Prostate gland (tissue), 2 donors: Measurements from ENCODE around the gene SERPINB6. TPM values are rescaled to one million over a fixed set of nuclear protein-coding genes. Genes with fewer than 3 reads are reported as not detected.
"Not testable (repeated sequence)": the region's sequence is repeated elsewhere in the genome, so short reads cannot be mapped to it uniquely, and the experiment has no call there.

Experiments
- DNase-seq: peaks from one replicate; pipeline ENCODE4 v3.0.0-alpha.2; 2019; ENCODE audit warnings: low spot score
- H3K27ac ChIP-seq, 2 donors: fragments of 200-600 bp; sonication (generic); 2 replicates each; pipeline ENCODE4 v1.5.1; 2017 to 2019
- H3K27me3 ChIP-seq: fragments of 200-600 bp; sonication (generic); replicated peaks from 2 replicates; pipeline ENCODE4 v1.5.1; 2019; ENCODE audit not compliant: insufficient read depth
- H3K36me3 ChIP-seq, 2 donors: fragments of 200-600 bp; sonication (generic); 1 replicate in 1 of 2; 2 replicates in 1 of 2; pipeline versions ENCODE4 v1.5.1 to v1.8.1; 2017 to 2019
- H3K4me1 ChIP-seq: fragments of 200-600 bp; sonication (generic); replicated peaks from 2 replicates; pipeline ENCODE4 v1.5.1; 2019
- H3K4me3 ChIP-seq, 2 donors: fragments of 200-600 bp; sonication (generic); 2 replicates each; pipeline ENCODE4 v1.5.1; 2017 to 2019
- H3K9me3 ChIP-seq: fragments of 200-600 bp; sonication (generic); 2 replicates; pipeline ENCODE4 v1.5.1; 2017
- CTCF ChIP-seq, 4 experiments: fragments of 200-600 bp in 2 of 4; fragments of 450-650 bp in 2 of 4; sonication (generic) in 2 of 4; IDR thresholded peaks; 1 replicate in 3 of 4; 2 replicates in 1 of 4; pipeline ENCODE4 v1.5.1; 2016 to 2019; ENCODE audit warnings: antibody characterized with exemption in 4 of 4, mild to moderate bottlenecking in 2 of 4, moderate library complexity in 2 of 4
- POLR2A ChIP-seq: fragments of 450-650 bp; IDR thresholded peaks from one replicate; pipeline ENCODE4 v1.6.1; 2016; ENCODE audit warnings: antibody characterized with exemption, mild to moderate bottlenecking
- POLR2AphosphoS5 ChIP-seq: sonication (generic); formaldehyde crosslinking; IDR thresholded peaks from one replicate; pipeline ENCODE4 v1.6.1; 2017; ENCODE audit warnings: antibody characterized with exemption
- WGBS: methylation state at CpG from one replicate; pipeline ENCODE4 v1.1.5; 2018; 5-methylcytosine and 5-hydroxymethylcytosine counted together
- intact Hi-C: fragments of 100-400 bp; cut with DNase I; formaldehyde crosslinking; loops from one replicate; pipeline ENCODE4 v1.14.2; 2022
- total RNA-seq, 2 donors: library from RNA; depleted of rRNA; stranded (reverse); fragments of >200 nt; gene quantifications; one replicate each; pipeline ENCODE4 v1.1.0, GENCODE V29; 2016

SERPINB6 gene
- total RNA-seq, 2 donors from 2014 or later = 155 to 202 TPM

- intact Hi-C loops, DNase-seq, H3K9me3 ChIP-seq, H3K27me3 ChIP-seq, H3K4me1 ChIP-seq, H3K36me3 ChIP-seq: not testable (repeated sequence)
- Histone ChIP-seq H3K4me3 (peak overlapping the region; percentile 82 to 85), H3K27ac (peak overlapping the region; percentile 98 to 99)
- WGBS = 52% methylated on average over 1 of the region's 1 CpG
Observed at GRCh38 chr6:2972219-2972487, 786 bp upstream of the SERPINB6 start.

- no peaks in the 10 kb centered on the region for H3K27me3 ChIP-seq
- TF ChIP-seq POLR2A (peak; percentile 22), POLR2AphosphoS5 (no peak), CTCF (IDR thresholded peaks at IDR 0.05) (no peak)
Observed at GRCh38 chr6:2970753-2971419, 481 bp downstream of the SERPINB6 start.

GRCh38 chr6:2970034-2970685 lies 1.2 kb downstream of the SERPINB6 start:
- no peak for DNase-seq
- no peaks in the 10 kb centered on the region for H3K27me3 ChIP-seq
- H3K27ac ChIP-seq = peak overlapping the region; percentile 98 to 99
- 35% methylated on average over 10 of the region's 10 CpGs for WGBS
- peak overlapping the region; percentile 82 to 85 for H3K4me3 ChIP-seq
- H3K36me3 ChIP-seq = no peaks in the 10 kb centered on the region
- H3K4me1 ChIP-seq = no peaks in the 10 kb centered on the region
- TF ChIP-seq POLR2AphosphoS5 = no peak
- TF ChIP-seq CTCF (IDR thresholded peaks at IDR 0.05) = no peak
- TF ChIP-seq POLR2A = no peak
- H3K9me3 ChIP-seq = no peaks in the 10 kb centered on the region
- intact Hi-C loops = loop anchor here (2.0 kb wide), 1 partner anchor 17 kb away; no protein-coding TSS in a partner anchor

More at GRCh38 chr6:2970753-2971419, 481 bp downstream of the SERPINB6 start:
- 1% methylated on average over 33 of the region's 80 CpGs for WGBS
- peak overlapping the region; percentile 82 to 85 for H3K4me3 ChIP-seq
- intact Hi-C loops = loop anchor here (2.0 kb wide), 1 partner anchor 18 kb away; no protein-coding TSS in a partner anchor
- peak; percentile 53 for DNase-seq
- H3K4me1 ChIP-seq = no peaks in the 10 kb centered on the region
- H3K36me3 ChIP-seq = no peaks in the 10 kb centered on the region
- peak overlapping the region; percentile 98 to 99 for H3K27ac ChIP-seq
- H3K9me3 ChIP-seq = no peaks in the 10 kb centered on the region

- TF ChIP-seq POLR2AphosphoS5 (no peak), POLR2A (no peak), CTCF (IDR thresholded peaks at IDR 0.05) (no peak)
- Histone ChIP-seq H3K9me3 (no peaks in the 10 kb centered on the region), H3K4me1 (no peaks in the 10 kb centered on the region), H3K27ac (no peak overlapping the region), H3K36me3 (no peaks in the 10 kb centered on the region), H3K27me3 (no peaks in the 10 kb centered on the region), H3K4me3 (no peak overlapping the region)
- WGBS = 90% methylated on average over 3 of the region's 3 CpGs
- intact Hi-C loops = no loop called here
- no peak for DNase-seq
Observed at GRCh38 chr6:2969549-2969948, 1.8 kb downstream of the SERPINB6 start.

- Histone ChIP-seq H3K9me3 (no peaks in the 10 kb centered on the region), H3K4me1 (no peaks in the 10 kb centered on the region), H3K36me3 (no peaks in the 10 kb centered on the region), H3K27ac (peak overlapping the region; percentile 56 to 68), H3K27me3 (no peaks in the 10 kb centered on the region), H3K4me3 (no peak overlapping the region)
- intact Hi-C loops = no loop called here
- WGBS = 68% methylated on average over 8 of the region's 8 CpGs
- no peak for TF ChIP-seq POLR2AphosphoS5
- no peak for TF ChIP-seq POLR2A
- no peak for TF ChIP-seq CTCF (IDR thresholded peaks at IDR 0.05)
- DNase-seq = no peak
Observed at GRCh38 chr6:2968600-2969135, 2.7 kb downstream of the SERPINB6 start.
